GM12878 (cell line): ENCODE results near the gene SHB. TPM values are rescaled to one million over a fixed set of nuclear protein-coding genes. Genes with fewer than 3 reads are reported as not detected.

Experiments
- ATAC-seq: fragments of 200-7000 bp; cut with Tn5 transposase; 3 replicates; pipeline ENCODE4 v1.9.1; 2020; ENCODE audit warnings: mild to moderate bottlenecking, moderate library complexity
- BruUV-seq: library from RNA; stranded (reverse); fragments of 400-500 nt; replicated peaks from 2 replicates; lab custom pipeline; 2021; lab: Mats Ljungman, UMichigan
- CTCF ChIA-PET: fragments of 300-600 bp; sonication (Branson Sonifier 250); formaldehyde crosslinking; extraction: SDS; loops from one replicate; lab custom pipeline; 2021; ENCODE audit warnings: inconsistent platforms; lab: Yijun Ruan, JAX
- POLR2A ChIA-PET: fragments of 350-600 bp; formaldehyde crosslinking; extraction: SDS; loops from one replicate; lab custom pipeline; 2021; ENCODE audit warnings: inconsistent platforms; lab: Charles Lee
- RAD21 ChIA-PET: fragments of 300-600 bp; sonication (Branson Sonifier 250); formaldehyde crosslinking; loops from one replicate; lab custom pipeline; 2023; ENCODE audit warnings: antibody characterized with exemption; ENCODE audit not compliant: unreplicated experiment; lab: Charles Lee
- SMC1A ChIA-PET: fragments of 300-600 bp; sonication (Branson Sonifier 250); formaldehyde crosslinking; loops from one replicate; lab custom pipeline; 2023; ENCODE audit not compliant: unreplicated experiment, uncharacterized antibody; lab: Charles Lee
- DNase-seq: peaks from one replicate; pipeline ENCODE4 v3.0.0-alpha.2; 2011; ENCODE audit warnings: low read depth, low spot score
- FAIRE-seq: peaks from 3 replicates; lab custom pipeline; 2011; peaks lifted over from hg19 to GRCh38; lab: Jason Lieb, UNC
- H2AFZ ChIP-seq: 2 replicates; pipeline ENCODE4 v1.6.0; 2011; ENCODE audit warnings: low read depth, low read length, control low read depth; ENCODE audit not compliant: control insufficient read depth
- H3K27ac ChIP-seq: 2 replicates; pipeline ENCODE4 v1.5.1; 2011; ENCODE audit warnings: control low read depth; ENCODE audit not compliant: control insufficient read depth, insufficient read depth
- H3K27me3 ChIP-seq, 2 experiments: replicated peaks in 1 of 2; 2 replicates each; pipeline versions ENCODE4 v1.6.0 to v1.6.1; 2011; ENCODE audit warnings: low read length in 1 of 2; ENCODE audit not compliant: control insufficient read depth in 2 of 2, insufficient read depth in 2 of 2
- H3K36me3 ChIP-seq, 2 experiments: 2 replicates each; pipeline ENCODE4 v1.5.1; 2011; ENCODE audit warnings: low read length in 1 of 2; ENCODE audit not compliant: control insufficient read depth in 2 of 2, insufficient read depth in 2 of 2
- H3K4me1 ChIP-seq: 2 replicates; pipeline ENCODE4 v1.6.1; 2011; ENCODE audit warnings: mild to moderate bottlenecking, low read length, moderate library complexity, mixed read lengths; ENCODE audit not compliant: control insufficient read depth, insufficient read depth
- H3K4me2 ChIP-seq: 2 replicates; pipeline ENCODE4 v1.6.0; 2011; ENCODE audit warnings: control low read depth; ENCODE audit not compliant: control insufficient read depth, insufficient read depth
- H3K4me3 ChIP-seq: fragments of 200-600 bp; sonication (generic); 2 replicates; pipeline ENCODE4 v1.5.1; 2016
- H3K79me2 ChIP-seq: 2 replicates; pipeline ENCODE4 v1.6.0; 2011; ENCODE audit warnings: low read length; ENCODE audit not compliant: control insufficient read depth, insufficient read depth
- H3K9ac ChIP-seq: 2 replicates; pipeline ENCODE4 v1.8.0; 2011; ENCODE audit warnings: low read length, control low read depth, mixed read lengths; ENCODE audit not compliant: control insufficient read depth, insufficient read depth
- H3K9me3 ChIP-seq: replicated peaks from 3 replicates; pipeline ENCODE4 v1.5.1; 2011; ENCODE audit warnings: mild to moderate bottlenecking, low read length; ENCODE audit not compliant: control insufficient read depth, insufficient read depth
- H4K20me1 ChIP-seq: 2 replicates; pipeline ENCODE4 v1.6.0; 2011; ENCODE audit not compliant: control insufficient read depth, insufficient read depth
- ATF7 ChIP-seq: fragments of 450-650 bp; IDR thresholded peaks from 2 replicates; pipeline ENCODE4 v1.6.1; 2016; ENCODE audit warnings: low read depth, mild to moderate bottlenecking
- EP300 ChIP-seq, 2 experiments: fragments of 150-350 bp in 1 of 2; IDR thresholded peaks; 2 replicates each; pipeline ENCODE4 v1.6.1; 2011 to 2012; ENCODE audit warnings: low read depth in 2 of 2, low read length in 2 of 2, borderline replicate concordance in 1 of 2, improper control_type of control experiment in 1 of 2, inconsistent platforms in 1 of 2; ENCODE audit not compliant: control insufficient read depth in 1 of 2
- ETV6 ChIP-seq, 2 experiments: fragments of 450-650 bp in 1 of 2; IDR thresholded peaks in 1 of 2; conservative IDR thresholded peaks in 1 of 2; 2 replicates each; pipeline ENCODE4 v1.6.1; 2014; ENCODE audit warnings: antibody characterized with exemption in 1 of 2, borderline replicate concordance in 1 of 2, low read depth in 1 of 2, mild to moderate bottlenecking in 1 of 2, moderate library complexity in 1 of 2
- KLF5 ChIP-seq: fragments of 450-650 bp; IDR thresholded peaks from 2 replicates; pipeline ENCODE4 v1.6.1; 2014; ENCODE audit warnings: mild to moderate bottlenecking; ENCODE audit not compliant: partially characterized antibody
- RAD21 ChIP-seq: IDR thresholded peaks from 2 replicates; pipeline ENCODE4 v1.6.1; 2011; ENCODE audit warnings: mild to moderate bottlenecking, low read depth, low read length, moderate library complexity; ENCODE audit not compliant: insufficient read depth
- SP1 ChIP-seq: IDR thresholded peaks from one replicate; pipeline ENCODE4 v1.6.1; 2011; ENCODE audit warnings: low read depth, low read length
- YY1 ChIP-seq: IDR thresholded peaks from 2 replicates; pipeline ENCODE4 v1.6.1; 2011; ENCODE audit warnings: low read depth, mild to moderate bottlenecking, low read length
- WGBS: methylation state at CpG from one replicate; pipeline ENCODE4 v1.1.6; 2016; ENCODE audit warnings: low lambda C conversion rate; ENCODE audit not compliant: insufficient replicate concordance, insufficient coverage; ENCODE audit errors: missing lambda C conversion rate; 5-methylcytosine and 5-hydroxymethylcytosine counted together
- in situ Hi-C: fragments of 300-500 bp; cut with MboI; formaldehyde crosslinking; loops from 9 replicates; pipeline ENCODE4 v1.14.3; 2018; ENCODE audit warnings: mixed read lengths
- intact Hi-C: fragments of 100-400 bp; cut with micrococcal nuclease; formaldehyde crosslinking; loops from one replicate; pipeline ENCODE4 v1.14.2; 2022; ENCODE audit not compliant: unreplicated experiment
- polyA plus RNA-seq, 11 experiments: library from polyadenylated mRNA; depleted of rRNA in 4 of 11; unstranded in 6 of 11; stranded (reverse) in 5 of 11; fragments of >200 nt; fragmentation: Nextera tagmentation in 4 of 11; fragmentation: Illumina TruSeq in 1 of 11; extraction: Ambion mirVana in 4 of 11; extraction: Trizol in 1 of 11; gene quantifications; 1 replicate in 1 of 11; 2 replicates in 10 of 11; pipeline versions ENCODE4 v1.2.1 to v1.2.3, GENCODE V29; 2011 to 2016; ENCODE audit warnings: inconsistent platforms in 2 of 11, missing spikeins in 2 of 11, low read depth in 1 of 11
- total RNA-seq, 4 experiments: library from RNA; depleted of rRNA in 3 of 4; stranded (reverse); fragments of >200 nt in 3 of 4; fragmentation: Illumina TruSeq in 1 of 4; extraction: Trizol in 1 of 4; gene quantifications; 2 replicates each; pipeline versions ENCODE4 v1.2.1 to v1.2.3, GENCODE V29; 2013 to 2021
- TF ChIP-seq, protein P1 (sequence below): fragments of 450-650 bp; IDR thresholded peaks from 2 replicates; pipeline ENCODE4 v1.6.1; 2017; ENCODE audit warnings: mild to moderate bottlenecking, moderate library complexity
- TF ChIP-seq, protein P2 (sequence below): fragments of 450-650 bp; IDR thresholded peaks from 2 replicates; pipeline ENCODE4 v1.6.1; 2016; ENCODE audit warnings: mild to moderate bottlenecking

The SHB gene
- total and polyA plus RNA-seq, 10 of the 15 experiments (the other 5 are each of a cell fraction or from before 2014, with no cell fraction given) = 0.29 to 6.2 (median 1.3) TPM

DNA sequence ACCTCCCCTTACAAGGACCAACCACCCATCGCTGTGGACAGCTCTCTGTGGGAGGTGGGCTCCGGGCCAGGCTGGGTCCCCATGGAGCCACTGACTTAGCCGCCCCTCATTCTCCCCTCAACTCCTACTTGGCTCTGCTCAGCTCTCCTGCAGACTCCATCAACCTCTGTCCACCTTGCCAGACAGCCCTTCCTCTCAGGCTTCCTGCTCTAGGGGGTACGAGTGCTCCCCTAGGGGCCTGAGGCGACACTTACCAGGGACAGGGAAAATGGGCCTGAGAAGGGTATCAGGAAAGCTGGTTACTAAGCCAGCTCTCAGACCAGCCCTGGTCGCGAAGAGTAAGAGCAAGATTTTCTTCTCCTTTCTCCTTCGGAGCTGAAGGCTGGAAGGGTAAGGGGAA lies 43.9 kb downstream of the SHB start:
- SMC1A ChIA-PET = interaction anchor here (1.3 kb wide), 1 partner anchor 42 kb away, joined by 3 read pairs; no protein-coding TSS in a partner anchor
- Histone ChIP-seq H3K36me3 (no peaks in the 10 kb centered on the region), H3K4me1 (peaks cover 3% of the 10 kb centered on the region; the same call in 1 of the 2 replicates), H4K20me1 (no peaks in the 10 kb centered on the region), H3K4me2 (no peak overlapping the region), H2AFZ (no peak overlapping the region), H3K9ac (no peak overlapping the region), H3K9me3 (no peaks in the 10 kb centered on the region), H3K27ac (no peak overlapping the region), H3K79me2 (no peaks in the 10 kb centered on the region), H3K27me3 (no peaks in the 10 kb centered on the region), H3K4me3 (no peak overlapping the region)
- POLR2A ChIA-PET = interaction anchor here (1.4 kb wide), 1 partner anchor 30 kb away, joined by 3 read pairs; no protein-coding TSS in a partner anchor
- DNase-seq (no peak), ATAC-seq (peak; percentile 53; the same call in 2 of the 3 replicates), FAIRE-seq (no peak)
- CTCF ChIA-PET = interaction anchor here (1.1 kb wide), 1 partner anchor 368 kb away, joined by 3 read pairs; no protein-coding TSS in a partner anchor
- WGBS = 57% methylated on average over 8 of the region's 8 CpGs
- no TSS peak for BruUV-seq
- in situ Hi-C loops (no loop called here), intact Hi-C loops (no loop called here)
- RAD21 ChIA-PET = no interaction called here
- TF ChIP-seq, protein P1, sequence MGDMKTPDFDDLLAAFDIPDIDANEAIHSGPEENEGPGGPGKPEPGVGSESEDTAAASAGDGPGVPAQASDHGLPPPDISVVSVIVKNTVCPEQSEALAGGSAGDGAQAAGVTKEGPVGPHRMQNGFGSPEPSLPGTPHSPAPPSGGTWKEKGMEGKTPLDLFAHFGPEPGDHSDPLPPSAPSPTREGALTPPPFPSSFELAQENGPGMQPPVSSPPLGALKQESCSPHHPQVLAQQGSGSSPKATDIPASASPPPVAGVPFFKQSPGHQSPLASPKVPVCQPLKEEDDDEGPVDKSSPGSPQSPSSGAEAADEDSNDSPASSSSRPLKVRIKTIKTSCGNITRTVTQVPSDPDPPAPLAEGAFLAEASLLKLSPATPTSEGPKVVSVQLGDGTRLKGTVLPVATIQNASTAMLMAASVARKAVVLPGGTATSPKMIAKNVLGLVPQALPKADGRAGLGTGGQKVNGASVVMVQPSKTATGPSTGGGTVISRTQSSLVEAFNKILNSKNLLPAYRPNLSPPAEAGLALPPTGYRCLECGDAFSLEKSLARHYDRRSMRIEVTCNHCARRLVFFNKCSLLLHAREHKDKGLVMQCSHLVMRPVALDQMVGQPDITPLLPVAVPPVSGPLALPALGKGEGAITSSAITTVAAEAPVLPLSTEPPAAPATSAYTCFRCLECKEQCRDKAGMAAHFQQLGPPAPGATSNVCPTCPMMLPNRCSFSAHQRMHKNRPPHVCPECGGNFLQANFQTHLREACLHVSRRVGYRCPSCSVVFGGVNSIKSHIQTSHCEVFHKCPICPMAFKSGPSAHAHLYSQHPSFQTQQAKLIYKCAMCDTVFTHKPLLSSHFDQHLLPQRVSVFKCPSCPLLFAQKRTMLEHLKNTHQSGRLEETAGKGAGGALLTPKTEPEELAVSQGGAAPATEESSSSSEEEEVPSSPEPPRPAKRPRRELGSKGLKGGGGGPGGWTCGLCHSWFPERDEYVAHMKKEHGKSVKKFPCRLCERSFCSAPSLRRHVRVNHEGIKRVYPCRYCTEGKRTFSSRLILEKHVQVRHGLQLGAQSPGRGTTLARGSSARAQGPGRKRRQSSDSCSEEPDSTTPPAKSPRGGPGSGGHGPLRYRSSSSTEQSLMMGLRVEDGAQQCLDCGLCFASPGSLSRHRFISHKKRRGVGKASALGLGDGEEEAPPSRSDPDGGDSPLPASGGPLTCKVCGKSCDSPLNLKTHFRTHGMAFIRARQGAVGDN = no peak
- TF ChIP-seq KLF5 = no peak
- TF ChIP-seq, protein P2, sequence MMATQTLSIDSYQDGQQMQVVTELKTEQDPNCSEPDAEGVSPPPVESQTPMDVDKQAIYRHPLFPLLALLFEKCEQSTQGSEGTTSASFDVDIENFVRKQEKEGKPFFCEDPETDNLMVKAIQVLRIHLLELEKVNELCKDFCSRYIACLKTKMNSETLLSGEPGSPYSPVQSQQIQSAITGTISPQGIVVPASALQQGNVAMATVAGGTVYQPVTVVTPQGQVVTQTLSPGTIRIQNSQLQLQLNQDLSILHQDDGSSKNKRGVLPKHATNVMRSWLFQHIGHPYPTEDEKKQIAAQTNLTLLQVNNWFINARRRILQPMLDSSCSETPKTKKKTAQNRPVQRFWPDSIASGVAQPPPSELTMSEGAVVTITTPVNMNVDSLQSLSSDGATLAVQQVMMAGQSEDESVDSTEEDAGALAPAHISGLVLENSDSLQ = no peak
- TF ChIP-seq YY1 = no peak
- peak; percentile 27; the same call in 1 of the 2 replicates for TF ChIP-seq RAD21
- TF ChIP-seq EP300 (IDR thresholded peaks at IDR 0.05; ENCODE audit: borderline replicate concordance in 1 of 2, control insufficient read depth in 1 of 2, low read depth in 2 of 2, low read length in 2 of 2) = no peak
- TF ChIP-seq ETV6 (conservative IDR thresholded peaks at IDR 0.05 in 1 of 2, IDR thresholded peaks at IDR 0.05 in 1 of 2; ENCODE audit: borderline replicate concordance in 1 of 2, low read depth in 1 of 2) = no peak
- no peak for TF ChIP-seq ATF7
- no peak for TF ChIP-seq SP1
- TF ChIP-seq, all 136 proteins: peak for 1
